HG02759 (cell line): ENCODE measurements around the gene MRPL40.

Experiments used
- ATAC-seq: cut with Tn5 transposase; IDR thresholded peaks from one replicate; pipeline ENCODE4 v1.9.1; 2021; ENCODE audit warnings: mild to moderate bottlenecking, moderate library complexity; ENCODE audit not compliant: unreplicated experiment

MRPL40 gene

DNA sequence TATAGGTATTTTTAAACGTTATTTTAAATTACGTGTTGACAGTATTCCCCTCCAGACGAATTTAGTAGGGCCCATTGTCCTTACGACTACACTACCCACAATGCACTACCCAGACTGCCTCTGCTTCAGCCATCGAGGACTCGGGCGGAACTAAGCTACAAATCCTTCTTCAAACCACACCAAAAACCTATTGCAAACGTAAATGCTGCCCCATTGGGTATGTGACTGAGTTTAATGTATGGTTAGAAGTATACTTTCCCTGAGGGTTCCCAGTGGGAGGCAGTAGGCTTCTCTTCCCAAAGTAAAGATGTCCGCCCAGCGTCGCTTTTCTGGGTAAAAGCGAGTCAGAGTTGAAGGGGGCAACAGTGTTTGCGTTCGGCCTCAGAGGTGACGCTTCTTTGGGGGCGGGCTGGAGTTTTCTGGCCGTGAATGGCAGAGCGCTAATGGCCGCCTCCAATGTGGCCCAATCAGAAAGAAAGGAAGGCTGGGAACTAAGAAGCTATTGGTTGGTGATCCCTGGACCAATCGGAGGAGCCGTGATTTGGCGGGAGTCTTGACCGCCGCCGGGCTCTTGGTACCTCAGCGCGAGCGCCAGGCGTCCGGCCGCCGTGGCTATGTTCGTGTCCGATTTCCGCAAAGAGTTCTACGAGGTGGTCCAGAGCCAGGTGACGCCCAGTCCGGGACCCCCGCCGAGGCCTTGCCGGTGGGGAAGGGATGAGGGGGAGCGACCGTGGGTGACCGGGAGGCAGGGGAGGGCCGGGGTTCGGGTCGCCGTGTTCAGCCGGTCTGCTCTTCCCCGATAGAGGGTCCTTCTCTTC lies 47.2 kb downstream of the MRPL40 start, which contains the start of gene CDC45:
TSS of gene CDC45 (plus strand) at position 566 of the 818 bp plus-strand sequence. CDS start at position 615, 49 bp downstream.
- ATAC-seq, result peak; percentile 83

- no peak for ATAC-seq
These were observed 47.8 kb downstream of the MRPL40 start for GRCh38 chr22:19480173-19480568.

DNA sequence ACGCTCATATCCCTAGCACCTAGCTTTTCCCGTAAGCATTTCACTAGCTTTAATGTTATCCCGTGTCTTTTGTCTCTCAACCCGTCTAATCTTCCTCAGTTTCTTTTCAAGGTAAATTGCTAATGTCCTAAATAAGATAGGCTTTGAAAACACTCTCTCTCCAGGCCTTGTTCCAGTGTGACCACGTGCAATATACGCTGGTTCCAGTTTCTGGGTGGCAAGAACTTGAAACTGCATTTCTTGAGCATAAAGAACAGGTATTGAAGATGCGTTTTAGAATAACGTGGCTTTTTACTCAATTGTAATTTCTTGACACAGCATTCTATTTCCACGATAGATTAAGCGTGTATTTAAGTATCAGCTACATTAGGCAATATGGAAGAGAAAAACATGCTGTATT lies 48.4 kb downstream of the MRPL40 start:
- ATAC-seq, result no peak

- no peak for ATAC-seq
These were observed 50.0 kb downstream of the MRPL40 start for GRCh38 chr22:19482297-19482696.

DNA sequence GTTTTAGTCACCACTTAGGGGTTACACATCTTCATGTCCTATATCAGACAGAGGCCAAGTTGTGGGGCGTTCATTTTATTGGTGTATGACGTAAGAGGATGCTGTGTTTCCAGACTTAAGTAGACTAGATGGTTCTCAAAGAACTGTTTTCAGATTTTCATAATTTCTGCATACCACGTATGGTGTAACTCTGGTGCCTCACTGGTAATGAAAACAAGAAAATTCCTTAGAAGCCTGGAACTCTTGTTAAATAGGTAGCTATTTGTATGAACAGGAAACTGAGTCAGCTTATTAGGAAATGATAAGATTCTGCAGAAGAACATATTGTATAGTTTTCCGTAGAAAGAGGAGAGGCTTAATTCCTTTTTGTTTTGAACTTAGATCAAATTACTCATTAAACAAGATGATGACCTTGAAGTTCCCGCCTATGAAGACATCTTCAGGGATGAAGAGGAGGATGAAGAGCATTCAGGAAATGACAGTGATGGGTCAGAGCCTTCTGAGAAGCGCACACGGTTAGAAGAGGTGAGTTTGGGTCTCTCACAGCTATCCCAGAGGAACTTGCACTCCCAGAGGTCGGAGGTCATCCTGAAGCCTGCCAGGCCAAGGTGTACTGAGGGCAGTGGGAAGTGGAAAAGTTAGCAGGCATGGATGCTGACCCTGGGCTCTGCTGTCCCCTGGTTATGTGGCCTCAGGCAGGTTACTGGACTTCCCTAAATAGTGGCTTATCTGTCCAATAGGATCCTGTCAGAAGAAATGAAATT lies 51.3 kb downstream of the MRPL40 start:
- no peak for ATAC-seq
